Heart left ventricle (tissue), 16 donors: ENCODE results near the gene RGP1. TPM values are rescaled to one million over a fixed set of nuclear protein-coding genes. Genes with fewer than 3 reads are reported as not detected.

ENCODE experiments used
- ATAC-seq, 4 donors: fragments of 200-7000 bp; cut with Tn5 transposase; one replicate each; pipeline ENCODE4 v1.9.1; 2020 to 2022; ENCODE audit warnings: moderate library complexity in 4 of 4, mild to moderate bottlenecking in 3 of 4, moderate number of reproducible peaks in 1 of 4
- DNase-seq, 5 donors: peaks; one replicate each; pipeline ENCODE4 v3.0.0-alpha.2; 2020
- H3K27ac ChIP-seq, 12 donors: fragments of 200-600 bp; sonication (generic) in 4 of 12; one replicate each; pipeline versions ENCODE4 v1.5.0 to v1.8.0; 2016 to 2022; ENCODE audit warnings: mild to moderate bottlenecking in 2 of 12
- H3K27me3 ChIP-seq, 9 donors: fragments of 200-600 bp; sonication (generic) in 2 of 9; one replicate each; pipeline versions ENCODE4 v1.5.1 to v1.8.0; 2016 to 2022; ENCODE audit warnings: mild to moderate bottlenecking in 3 of 9
- H3K36me3 ChIP-seq, 9 donors: fragments of 200-600 bp; sonication (generic) in 2 of 9; one replicate each; pipeline versions ENCODE4 v1.5.0 to v1.8.0; 2018 to 2022; ENCODE audit warnings: mild to moderate bottlenecking in 2 of 9
- H3K4me1 ChIP-seq, 12 donors: fragments of 200-600 bp; sonication (generic) in 4 of 12; one replicate each; pipeline versions ENCODE4 v1.5.0 to v1.8.0; 2016 to 2022; ENCODE audit warnings: mild to moderate bottlenecking in 3 of 12
- H3K4me3 ChIP-seq, 12 donors: fragments of 200-600 bp; sonication (generic) in 4 of 12; one replicate each; pipeline versions ENCODE4 v1.5.0 to v1.8.0; 2017 to 2022; ENCODE audit warnings: mild to moderate bottlenecking in 9 of 12, moderate library complexity in 4 of 12
- H3K9me3 ChIP-seq, 12 donors: fragments of 200-600 bp; sonication (generic) in 4 of 12; one replicate each; pipeline versions ENCODE4 v1.5.0 to v1.8.0; 2016 to 2022; ENCODE audit warnings: mild to moderate bottlenecking in 1 of 12
- POLR2A ChIP-seq, 2 donors: fragments of 450-650 bp; IDR thresholded peaks; one replicate each; pipeline ENCODE4 v1.6.1; 2017; ENCODE audit warnings: antibody characterized with exemption in 2 of 2, mild to moderate bottlenecking in 2 of 2, moderate library complexity in 2 of 2
- WGBS, 4 donors: extraction: QIAGEN DNeasy Blood & Tissue Kit in 2 of 4; methylation state at CpG; one replicate each; pipeline versions ENCODE4 v1.1.5 to v1.1.7; 2013 to 2018; 5-methylcytosine and 5-hydroxymethylcytosine counted together
- intact Hi-C, 10 donors: fragments of 100-400 bp; cut with DNase I; formaldehyde crosslinking; loops; one replicate each; pipeline versions ENCODE4 v1.11.1 to v1.14.2; 2022
- polyA plus RNA-seq, 2 donors: library from polyadenylated mRNA; stranded (reverse); fragments of 200-250 nt; gene quantifications; one replicate each; pipeline ENCODE4 v1.2.3, GENCODE V29; 2013
- total RNA-seq, 9 donors: library from RNA; depleted of rRNA in 2 of 9; stranded (reverse); fragments of >200 nt in 2 of 9; fragmentation: NEBNext Ultra II Directional in 3 of 9; extraction: Animal tissue kit (Norgen Biotek cat#: 25700) in 3 of 9; gene quantifications; one replicate each; pipeline versions ENCODE4 v1.1.0 to v1.2.4, GENCODE V29; 2016 to 2023
- TF ChIP-seq, protein P1 (sequence below), 12 donors: fragments of 200-600 bp; sonication (generic) in 4 of 12; IDR thresholded peaks; one replicate each; pipeline versions ENCODE4 v1.5.0 to v1.8.0; 2018 to 2022; ENCODE audit warnings: antibody characterized with exemption in 12 of 12, mild to moderate bottlenecking in 5 of 12
- donor health status: ischemic (EF 13 %, LVEDD 7.1; RV severe dilation, severe dysfunction).
- donor health status: healthy with polysubstance abuse.
- donor health status: DM: no; HTN: yes; CAD: no.
- donor health status: DM: no; HTN: no; CAD: no.
- donor health status: ischemic (EF 25% LVEDD 6.9; RV normal size, moderate dysfunction).
- donor health status: ischemic (EF 25% LVEDD 5.7; RV mildly dilated, moderate dysfunction).
- donor health status: healthy.
- donor health status: DM: yes; HTN: yes; CAD: no.
- donor health status: ischemic (EF 35%, LVEDD 5.7; RV mildly dilated, moderate dysfunction).
- donor health status: nonischemic (EF 11% LVEDD 7.7; RV severe dilation, severe dysfunction).
- donor health status: DM: yes; HTN: yes; CAD: no.
- donor health status: PGD.
- donor health status: ischemic (EF 29% LVEDD 5.4; RV normal size, mild dysfunction).
- donor health status: nonischemic (EF 23%, LVEDD 6.1; RV moderate dilation, normal function).

Gene RGP1
- total and polyA plus RNA-seq, 11 donors = 14.7 to 38.8 (median 30.7) TPM

DNA sequence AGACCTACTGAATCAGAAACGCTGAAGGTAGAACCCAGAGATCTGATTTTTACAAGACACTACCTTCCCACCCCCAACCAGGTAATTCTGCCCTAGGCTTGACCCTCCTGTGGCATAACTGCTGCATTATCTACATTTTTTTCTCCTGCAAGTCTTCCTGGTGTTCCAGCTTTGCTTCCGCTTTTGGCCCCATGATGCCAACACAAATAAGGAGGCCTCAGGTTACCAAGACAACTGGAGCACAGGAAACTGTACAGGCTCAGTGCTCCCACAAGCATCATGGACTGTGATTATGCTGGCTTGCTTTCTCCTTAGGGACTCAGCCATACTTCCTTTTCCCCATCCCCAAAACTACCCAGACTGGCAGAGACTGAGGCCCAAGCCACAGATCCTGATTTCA lies 11.6 kb downstream of the RGP1 start:
- DNase-seq (no peak), ATAC-seq (no peak)
- Histone ChIP-seq H3K9me3 (no peaks in the 10 kb centered on the region), H3K4me3 (no peak overlapping the region), H3K27ac (no peak overlapping the region), H3K36me3 (peaks cover 0 to under 1% (median 0%) of the 10 kb centered on the region in 9 donors), H3K4me1 (peaks cover 0 to 38% (median 25%) of the 10 kb centered on the region in 12 donors), H3K27me3 (no peaks in the 10 kb centered on the region)
- intact Hi-C loops = no loop called here
- TF ChIP-seq POLR2A (IDR thresholded peaks at IDR 0.05) = no peak
- TF ChIP-seq, protein P1, sequence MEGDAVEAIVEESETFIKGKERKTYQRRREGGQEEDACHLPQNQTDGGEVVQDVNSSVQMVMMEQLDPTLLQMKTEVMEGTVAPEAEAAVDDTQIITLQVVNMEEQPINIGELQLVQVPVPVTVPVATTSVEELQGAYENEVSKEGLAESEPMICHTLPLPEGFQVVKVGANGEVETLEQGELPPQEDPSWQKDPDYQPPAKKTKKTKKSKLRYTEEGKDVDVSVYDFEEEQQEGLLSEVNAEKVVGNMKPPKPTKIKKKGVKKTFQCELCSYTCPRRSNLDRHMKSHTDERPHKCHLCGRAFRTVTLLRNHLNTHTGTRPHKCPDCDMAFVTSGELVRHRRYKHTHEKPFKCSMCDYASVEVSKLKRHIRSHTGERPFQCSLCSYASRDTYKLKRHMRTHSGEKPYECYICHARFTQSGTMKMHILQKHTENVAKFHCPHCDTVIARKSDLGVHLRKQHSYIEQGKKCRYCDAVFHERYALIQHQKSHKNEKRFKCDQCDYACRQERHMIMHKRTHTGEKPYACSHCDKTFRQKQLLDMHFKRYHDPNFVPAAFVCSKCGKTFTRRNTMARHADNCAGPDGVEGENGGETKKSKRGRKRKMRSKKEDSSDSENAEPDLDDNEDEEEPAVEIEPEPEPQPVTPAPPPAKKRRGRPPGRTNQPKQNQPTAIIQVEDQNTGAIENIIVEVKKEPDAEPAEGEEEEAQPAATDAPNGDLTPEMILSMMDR (IDR thresholded peaks at IDR 0.05) = no peak
- WGBS, 4 donors = 69 to 78% (median 76%) methylated on average over 2 of the region's 2 CpGs

DNA sequence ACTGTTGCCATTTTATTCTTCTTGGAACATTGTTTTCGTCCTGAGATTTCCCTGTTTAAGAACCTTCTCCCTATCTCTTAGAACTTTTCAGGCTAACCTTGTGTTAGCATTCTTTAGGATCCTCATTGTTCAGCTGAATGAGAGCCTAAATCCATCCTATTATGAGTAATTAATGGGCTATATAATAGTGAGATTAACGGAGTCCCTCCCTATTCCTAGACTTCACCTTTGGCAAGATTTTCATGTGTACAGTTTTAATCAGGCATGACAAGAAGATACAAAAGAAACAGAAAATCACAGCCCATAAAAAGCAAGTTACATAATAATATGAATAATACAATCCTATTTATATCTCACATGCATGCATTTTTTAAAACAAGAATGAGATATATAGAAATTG lies 14.1 kb downstream of the RGP1 start:
- TF ChIP-seq POLR2A (IDR thresholded peaks at IDR 0.05) = no peak
- TF ChIP-seq, protein P1 (IDR thresholded peaks at IDR 0.05) = no peak
- no peak for ATAC-seq
- Histone ChIP-seq H3K4me3 (no peak overlapping the region), H3K9me3 (no peaks in the 10 kb centered on the region), H3K27me3 (no peaks in the 10 kb centered on the region), H3K27ac (no peak overlapping the region), H3K36me3 (no peaks in the 10 kb centered on the region), H3K4me1 (peaks cover 0 to 18% (median 9%) of the 10 kb centered on the region in 12 donors)
- WGBS, 4 donors = 89 to 94% (median 93%) methylated on average over 2 of the region's 2 CpGs
- intact Hi-C loops = no loop called here
- DNase-seq = no peak

DNA sequence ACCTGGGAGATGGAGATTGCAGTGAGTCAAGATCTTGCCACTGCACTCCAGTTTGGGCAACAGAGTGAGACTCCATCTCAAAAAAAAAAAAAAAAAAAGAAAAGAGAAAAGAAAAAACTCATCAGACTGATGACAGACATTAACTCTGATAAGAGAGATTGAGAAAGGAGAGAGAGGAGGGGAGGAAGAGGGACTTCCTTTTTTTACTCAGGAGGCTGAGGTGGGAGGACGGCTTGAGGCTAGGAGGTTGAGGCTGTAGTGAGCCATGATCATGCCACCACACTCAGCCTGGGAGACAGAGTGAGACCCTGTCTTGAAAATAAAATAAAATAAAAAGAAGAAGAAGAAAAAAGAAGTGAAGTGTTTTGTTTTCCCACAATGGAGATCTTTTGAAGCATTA lies 14.7 kb downstream of the RGP1 start:
- no peaks in the 10 kb centered on the region for H3K9me3 ChIP-seq
- peaks cover 0 to 12% (median 3%) of the 10 kb centered on the region in 12 donors for H3K4me1 ChIP-seq
- no peak for ATAC-seq
- no peak overlapping the region for H3K27ac ChIP-seq
- WGBS, 4 donors = 92 to 100% (median 100%) methylated on average over 1 of the region's 1 CpG
- intact Hi-C loops = no loop called here
- no peak overlapping the region for H3K4me3 ChIP-seq
- H3K27me3 ChIP-seq = no peaks in the 10 kb centered on the region
- no peaks in the 10 kb centered on the region for H3K36me3 ChIP-seq
- no peak for TF ChIP-seq POLR2A (IDR thresholded peaks at IDR 0.05)
- TF ChIP-seq, protein P1 (IDR thresholded peaks at IDR 0.05) = no peak
- no peak for DNase-seq

DNA sequence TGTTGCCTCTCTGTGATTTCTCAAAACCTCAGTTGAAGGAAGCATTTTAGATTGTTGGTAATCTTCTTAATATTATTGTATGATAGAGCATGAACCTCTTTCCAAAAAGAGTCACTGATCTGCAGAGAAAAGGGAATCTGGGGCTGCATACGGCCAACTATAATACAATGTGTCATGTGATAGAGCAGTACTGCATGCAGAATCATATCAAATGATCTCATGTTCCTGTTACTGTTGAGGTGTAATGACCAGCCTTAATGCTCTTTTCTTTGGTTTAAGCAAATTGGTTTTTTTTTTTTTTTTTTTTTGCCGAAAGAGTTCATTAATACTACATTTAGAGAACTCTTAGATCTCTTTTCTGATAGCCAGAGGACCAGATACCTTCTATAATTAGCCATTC lies 17.9 kb downstream of the RGP1 start:
- no peak for ATAC-seq
- no peak for DNase-seq
- H3K9me3 ChIP-seq = no peaks in the 10 kb centered on the region
- intact Hi-C loops = no loop called here
- no peaks in the 10 kb centered on the region for H3K27me3 ChIP-seq
- H3K4me1 ChIP-seq = peaks cover 5 to 22% (median 16%) of the 10 kb centered on the region in 12 donors
- WGBS, 4 donors = 84 to 91% (median 89%) methylated on average over 2 of the region's 2 CpGs
- TF ChIP-seq POLR2A (IDR thresholded peaks at IDR 0.05) = no peak
- TF ChIP-seq, protein P1 (IDR thresholded peaks at IDR 0.05) = no peak
- no peaks in the 10 kb centered on the region for H3K36me3 ChIP-seq
- H3K4me3 ChIP-seq = no peak overlapping the region
- H3K27ac ChIP-seq = no peak overlapping the region
